GM19438 (cell line): Measurements from ENCODE around the gene OBSL1.

Source experiments
- ATAC-seq: cut with Tn5 transposase; IDR thresholded peaks from one replicate; pipeline ENCODE4 v1.9.1; 2021; ENCODE audit warnings: low read depth; ENCODE audit not compliant: unreplicated experiment

OBSL1 gene

DNA sequence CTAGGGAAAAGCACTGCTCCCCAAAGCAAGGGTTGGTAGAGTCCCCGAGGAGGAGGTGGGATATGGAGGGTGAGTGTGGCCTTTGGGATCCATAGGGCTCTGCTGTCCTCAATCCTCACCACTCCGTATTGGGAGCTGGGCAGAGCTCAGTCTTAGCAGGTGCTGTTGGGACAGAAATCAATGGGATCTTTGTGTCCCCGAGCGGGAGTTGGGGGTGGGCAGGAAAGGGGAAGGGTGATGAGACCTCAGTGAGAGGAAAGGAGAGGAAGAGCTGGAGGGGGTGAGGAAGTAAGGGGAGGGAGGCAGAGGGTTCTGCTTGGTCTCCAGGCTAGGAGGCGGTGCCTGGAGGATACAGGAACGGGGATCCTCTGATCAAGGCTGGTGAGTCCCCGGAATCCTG, 54.5 kb downstream of the OBSL1 start:
- no peak for ATAC-seq

DNA sequence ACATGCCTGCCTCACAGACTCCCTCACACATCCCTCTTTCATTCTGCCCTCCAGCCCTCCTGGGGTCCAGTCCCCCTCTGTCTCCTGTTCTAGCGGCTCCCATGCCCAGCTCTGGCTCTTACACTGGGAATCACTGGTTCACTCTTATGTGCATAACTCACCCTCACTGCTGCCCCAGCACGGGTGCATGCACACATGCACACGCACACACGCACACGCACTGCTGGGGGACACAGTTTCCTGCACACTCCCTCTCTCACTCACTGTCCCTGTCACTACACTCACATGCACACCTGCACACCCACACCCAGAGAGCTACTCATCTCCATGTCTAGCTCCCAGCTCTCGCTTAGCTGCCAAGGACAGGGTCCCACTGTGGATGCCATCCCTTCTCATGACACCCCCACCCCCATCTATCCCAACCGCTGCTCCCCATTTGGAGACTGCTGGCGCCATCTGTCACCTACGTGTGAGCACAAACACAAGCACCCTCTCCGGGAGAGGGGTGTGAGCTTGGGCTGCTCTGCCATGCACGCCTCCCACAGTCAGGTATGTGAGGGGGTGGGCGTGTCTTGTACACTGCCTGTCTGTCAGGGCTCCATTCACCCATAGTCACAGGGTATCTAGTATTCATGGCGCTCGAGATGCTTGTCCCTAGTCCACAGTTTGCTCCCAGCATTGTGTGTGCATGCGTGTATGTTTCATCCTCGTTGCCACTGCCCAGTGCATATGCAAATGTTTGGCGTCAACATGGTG, 55.3 kb downstream of the OBSL1 start:
- ATAC-seq: no peak

DNA sequence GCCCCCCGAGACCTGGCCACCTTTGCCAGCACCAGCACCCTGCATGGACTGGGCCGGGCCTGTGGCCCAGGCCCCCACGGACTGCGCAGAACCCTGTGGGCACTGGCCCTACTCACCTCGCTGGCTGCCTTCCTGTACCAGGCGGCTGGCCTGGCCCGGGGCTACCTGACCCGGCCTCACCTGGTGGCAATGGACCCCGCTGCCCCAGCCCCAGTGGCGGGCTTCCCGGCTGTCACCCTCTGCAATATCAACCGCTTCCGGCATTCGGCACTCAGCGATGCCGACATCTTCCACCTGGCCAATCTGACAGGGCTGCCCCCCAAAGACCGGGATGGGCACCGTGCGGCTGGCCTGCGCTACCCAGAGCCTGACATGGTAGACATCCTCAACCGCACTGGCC, 56.5 kb downstream of the OBSL1 start:
- no peak for ATAC-seq

DNA sequence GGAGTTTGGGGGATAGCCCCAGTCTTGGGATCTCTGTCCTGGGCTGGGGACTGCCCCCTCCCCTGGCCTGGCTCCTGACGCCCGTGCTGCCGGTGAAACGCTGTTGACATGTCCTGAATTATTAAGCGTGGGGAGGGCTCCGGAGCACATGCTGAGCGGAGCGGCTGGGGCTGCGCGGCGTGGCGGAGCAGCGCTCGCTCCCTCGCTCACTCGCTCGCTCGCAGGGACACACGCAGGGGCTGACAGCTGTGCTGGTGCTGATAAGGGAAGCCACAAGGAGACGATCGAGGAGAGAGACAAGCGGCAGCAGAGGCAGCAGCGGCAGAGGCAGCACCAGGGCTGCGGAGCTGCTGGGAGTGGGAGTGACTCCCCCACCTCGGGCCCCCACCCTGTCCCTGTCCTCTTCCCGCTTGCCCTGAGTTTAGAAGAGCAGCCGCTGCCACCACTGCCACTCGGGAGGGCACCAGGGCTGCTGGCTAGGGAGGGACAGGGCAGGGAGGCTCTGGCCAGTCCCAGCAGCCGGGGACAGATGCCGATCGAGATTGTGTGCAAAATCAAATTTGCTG, 57.1 kb downstream of the OBSL1 start, which contains the start of gene ASIC4:
TSS of gene ASIC4 (plus strand) at position 287 of the 566 bp plus-strand sequence. CDS start at position 530, 243 bp downstream.
- no peak for ATAC-seq

DNA sequence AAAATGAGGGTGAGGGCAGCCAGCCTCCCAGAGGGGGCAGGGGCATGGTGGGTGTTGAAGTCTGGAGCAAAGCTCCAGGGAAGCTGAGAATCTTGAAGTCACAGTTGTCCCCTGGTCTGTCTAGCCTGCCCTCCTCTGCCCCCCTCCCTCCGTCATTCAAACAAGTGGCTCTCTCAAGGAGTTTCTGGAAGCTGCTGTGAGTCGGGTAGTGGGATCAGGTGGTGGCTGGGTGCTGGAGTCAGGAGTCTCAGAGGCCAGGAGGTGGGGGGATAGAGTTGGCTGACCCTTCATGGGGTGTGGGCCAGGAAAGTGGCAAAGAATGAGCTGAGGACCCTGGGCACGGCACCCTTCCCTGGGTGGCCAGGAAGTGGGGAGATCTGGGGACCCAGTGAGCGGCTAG, 57.6 kb downstream of the OBSL1 start:
- ATAC-seq: no peak

DNA sequence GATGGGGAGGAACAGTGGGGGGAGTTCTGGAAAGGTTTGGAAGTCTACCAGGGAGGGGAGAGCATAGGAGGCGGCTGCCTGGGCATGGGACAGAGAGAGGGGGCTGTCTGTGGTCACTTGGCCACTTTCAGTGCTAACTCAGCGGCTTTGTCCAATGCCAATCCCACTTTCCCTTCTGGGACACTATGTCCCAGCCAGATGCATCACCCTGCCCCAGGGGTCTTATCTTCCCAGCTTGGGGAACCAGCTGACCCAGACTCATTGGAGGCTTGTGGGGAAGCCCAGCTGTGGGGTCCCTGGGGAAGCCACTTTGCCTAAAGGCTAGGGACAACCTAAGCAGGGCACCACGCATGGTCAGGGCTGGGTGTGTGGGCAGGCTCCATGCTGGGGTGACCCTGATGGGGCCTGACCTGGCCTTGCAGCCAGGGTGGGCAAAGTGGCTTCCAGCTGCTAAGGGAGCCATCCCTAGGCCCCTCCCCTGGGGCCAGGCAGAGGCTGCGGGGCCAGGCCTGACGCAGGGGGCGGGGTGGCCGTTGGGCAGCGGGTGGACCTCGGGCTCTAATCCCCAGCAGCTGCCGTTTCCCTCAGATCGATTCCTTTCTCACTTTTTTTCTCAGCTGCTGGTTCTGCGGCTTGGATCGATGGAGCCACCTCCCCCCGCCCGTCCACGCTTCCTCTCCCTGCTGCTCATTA, 58.7 kb downstream of the OBSL1 start:
- no peak for ATAC-seq

DNA sequence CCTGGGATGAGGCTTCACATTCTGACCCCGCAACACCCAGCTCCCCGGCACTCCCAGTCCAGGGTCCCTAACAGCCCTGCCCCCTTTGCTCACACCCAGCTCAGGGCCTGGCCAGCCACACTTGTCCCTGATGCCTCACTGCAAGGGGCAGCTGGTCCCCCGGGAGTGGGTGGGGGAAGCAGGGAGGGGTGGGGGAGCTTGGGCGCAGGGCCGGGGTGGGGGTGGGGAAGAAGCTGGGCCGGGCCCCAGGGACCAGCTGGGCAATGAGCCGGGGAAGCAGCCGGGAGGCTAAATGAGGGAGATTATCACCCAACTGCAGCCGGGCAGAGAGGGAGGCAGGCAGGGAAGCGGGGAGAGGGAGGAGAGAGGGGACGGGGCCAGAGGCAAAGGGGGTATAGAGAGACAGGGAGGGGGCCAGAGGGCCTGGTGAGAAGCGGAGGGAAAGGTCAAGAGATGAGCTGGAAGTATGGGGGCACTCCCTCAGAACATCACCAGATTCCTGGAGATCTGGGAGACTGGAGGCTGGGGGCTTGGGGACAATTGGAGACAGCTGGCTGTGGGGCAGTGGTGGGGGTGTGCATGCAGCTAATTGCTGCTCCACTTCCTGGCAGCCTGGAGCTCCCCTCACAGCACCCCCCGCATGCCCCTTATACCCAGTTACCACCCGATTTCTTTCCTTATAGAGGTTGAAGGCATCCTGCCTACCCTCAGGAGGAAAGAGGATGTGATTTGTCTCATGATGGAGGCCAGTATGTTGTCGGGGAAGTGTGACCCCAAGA, 59.6 kb downstream of the OBSL1 start:
- ATAC-seq: no peak

DNA sequence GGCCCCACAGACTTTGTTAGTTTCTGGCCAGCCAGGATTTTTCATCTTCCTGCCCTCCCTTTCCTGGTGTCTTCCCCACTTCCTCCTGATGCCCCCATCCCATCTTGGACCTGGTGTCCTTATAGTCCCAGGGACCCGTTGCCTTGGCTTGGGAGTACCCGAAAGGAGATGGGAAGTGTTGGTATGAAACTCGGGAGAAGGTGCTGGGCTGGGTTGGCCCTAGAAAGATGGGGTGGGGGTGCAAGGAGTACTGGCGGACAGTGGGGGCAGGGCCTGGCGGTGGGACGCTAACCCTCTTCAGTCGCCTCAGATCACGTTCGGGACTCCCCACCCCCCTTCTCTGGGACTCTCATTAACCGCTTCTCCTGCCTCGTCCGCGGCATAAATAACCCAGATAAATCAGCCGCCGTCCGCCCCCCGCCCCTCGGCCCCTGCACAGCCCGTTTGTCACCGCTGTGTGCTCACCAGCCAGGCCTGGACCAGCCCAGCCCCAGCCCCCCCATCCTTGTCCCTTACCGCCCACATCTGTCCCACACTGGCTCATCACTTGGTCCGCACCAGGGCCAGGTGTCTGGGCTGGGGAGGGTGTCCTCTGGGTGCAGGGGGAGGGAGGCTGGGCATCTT, 60.7 kb downstream of the OBSL1 start:
- ATAC-seq: no peak

DNA sequence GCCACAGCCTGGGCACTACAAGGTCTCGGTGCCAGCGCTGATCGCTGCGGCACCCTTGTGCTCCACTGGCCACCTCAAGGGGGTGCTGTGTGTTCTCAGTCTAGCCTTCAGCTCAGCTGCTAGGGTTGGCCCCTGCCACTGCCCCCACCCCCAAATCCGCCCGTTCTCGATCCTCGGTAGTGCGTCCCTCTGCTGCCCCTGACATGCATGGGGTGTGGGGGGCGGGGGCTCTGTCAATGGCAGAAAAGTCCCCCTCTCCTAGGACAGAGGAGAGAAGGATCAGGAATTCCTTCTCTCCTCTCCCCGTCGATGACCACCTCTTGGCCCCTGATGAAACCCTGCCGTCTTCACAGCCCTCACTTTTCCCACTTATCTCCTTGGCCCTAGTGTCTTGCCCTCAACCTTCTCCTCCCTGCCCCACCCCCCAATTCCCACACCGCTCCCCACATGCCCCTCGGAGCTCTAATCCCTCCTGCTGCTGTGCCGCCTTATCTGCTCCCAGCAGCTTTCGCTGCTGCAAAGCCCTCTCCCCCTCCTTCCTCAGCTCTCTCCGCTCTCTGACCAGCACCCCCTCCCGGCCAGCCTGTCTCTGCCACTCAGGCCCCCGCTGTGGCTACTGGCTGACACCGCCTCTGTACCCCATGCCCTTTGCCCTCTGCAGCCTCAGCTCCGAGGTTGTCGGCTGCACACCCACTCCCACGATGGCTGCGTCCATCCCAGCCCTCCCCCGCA, 61.4 kb downstream of the OBSL1 start:
- peak; percentile 74 for ATAC-seq

DNA sequence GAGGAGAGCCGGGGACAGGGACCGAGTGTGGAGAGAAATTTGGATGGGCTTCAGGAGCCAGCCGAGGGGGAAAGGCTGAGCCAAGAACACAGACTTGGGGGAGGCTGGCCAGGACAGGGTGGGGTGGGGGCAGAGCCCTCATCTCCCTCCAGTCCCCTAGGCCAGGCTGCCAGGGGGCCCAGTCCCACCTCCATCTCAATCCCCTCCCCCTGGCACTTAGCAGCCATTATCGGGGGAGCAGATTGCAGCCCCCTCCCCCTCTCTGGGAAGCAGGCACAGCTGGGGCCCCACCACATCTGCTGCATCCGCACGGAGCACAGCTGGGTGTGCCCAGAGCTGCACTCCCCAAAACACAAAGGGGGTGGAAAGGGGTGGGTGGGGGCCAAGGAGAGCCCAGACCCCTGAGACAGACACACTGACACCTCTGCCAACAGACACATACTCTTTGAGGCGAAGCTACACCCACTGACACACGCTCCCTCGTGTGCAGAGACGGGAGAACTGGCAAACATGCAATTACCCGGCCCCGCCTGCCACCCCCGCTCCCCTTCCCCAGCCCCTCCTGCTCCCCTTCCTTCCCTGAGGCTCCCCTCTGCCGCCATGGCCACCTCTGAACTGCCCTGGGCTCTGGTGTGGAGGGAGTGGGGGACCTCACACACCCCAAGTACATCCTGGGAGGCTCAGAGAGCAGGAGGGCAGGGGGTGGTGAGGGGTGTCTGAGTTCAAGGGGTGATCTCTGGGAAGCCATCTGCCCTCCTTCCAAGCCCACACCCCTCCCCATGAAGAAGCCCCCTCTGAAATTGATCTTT, 62.2 kb downstream of the OBSL1 start:
- peak; percentile 21 for ATAC-seq

DNA sequence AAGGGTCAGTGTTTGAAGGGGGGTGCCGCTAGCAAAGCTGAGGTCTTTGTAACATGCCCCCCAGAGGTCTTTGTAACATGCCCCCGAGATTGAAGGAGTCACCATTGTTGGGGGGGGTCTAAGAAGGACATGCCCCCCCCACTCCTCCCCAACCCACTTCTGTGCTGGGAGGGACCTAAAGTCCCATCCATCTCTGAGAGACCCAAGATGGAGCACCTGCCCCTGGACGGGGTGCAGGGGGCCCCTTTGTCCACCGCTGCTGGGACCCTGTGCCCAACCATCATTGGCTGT, 63.0 kb downstream of the OBSL1 start:
- ATAC-seq: no peak

DNA sequence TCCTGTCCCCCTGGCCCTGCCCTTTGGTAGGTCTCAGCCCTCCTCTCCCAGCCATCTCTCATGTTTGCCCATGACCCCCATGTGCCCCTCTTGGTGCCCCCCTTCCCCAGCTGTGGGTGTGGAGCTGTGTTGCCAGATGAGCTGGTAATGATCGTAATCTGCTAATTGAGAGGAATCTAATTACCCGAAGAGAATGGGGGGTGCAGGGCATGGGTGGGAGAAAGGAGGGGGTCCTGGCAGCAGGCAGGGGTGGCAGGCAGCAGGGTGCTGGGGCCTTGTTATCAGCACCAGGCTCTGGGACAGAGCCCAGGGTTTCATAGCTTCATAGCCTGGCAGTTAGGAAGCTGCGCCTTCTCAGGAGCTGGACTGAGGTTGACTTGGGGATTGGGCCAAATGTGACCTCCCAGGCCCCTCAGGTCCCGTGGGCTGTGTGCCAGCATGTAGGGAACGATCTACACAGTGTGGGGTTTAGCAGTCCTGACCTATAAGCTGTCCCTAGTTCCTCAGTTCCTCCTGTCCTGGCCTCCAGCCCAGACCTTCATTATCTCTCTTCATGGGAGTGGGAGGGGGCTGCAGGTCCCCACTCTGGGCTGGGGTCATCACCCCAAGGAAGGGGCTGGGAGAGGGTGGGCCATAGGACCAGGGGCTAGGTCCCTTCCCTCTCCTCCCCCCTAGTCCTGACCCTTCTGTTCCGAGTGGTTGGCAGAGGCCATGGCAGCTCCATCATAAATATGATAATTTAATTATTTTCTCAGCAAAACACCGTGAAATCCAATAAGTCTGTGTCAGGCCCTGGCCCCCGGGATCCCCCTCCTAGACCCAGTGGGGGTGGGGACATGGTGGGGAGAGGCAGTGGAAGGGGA, 63.5 kb downstream of the OBSL1 start:
- no peak for ATAC-seq

DNA sequence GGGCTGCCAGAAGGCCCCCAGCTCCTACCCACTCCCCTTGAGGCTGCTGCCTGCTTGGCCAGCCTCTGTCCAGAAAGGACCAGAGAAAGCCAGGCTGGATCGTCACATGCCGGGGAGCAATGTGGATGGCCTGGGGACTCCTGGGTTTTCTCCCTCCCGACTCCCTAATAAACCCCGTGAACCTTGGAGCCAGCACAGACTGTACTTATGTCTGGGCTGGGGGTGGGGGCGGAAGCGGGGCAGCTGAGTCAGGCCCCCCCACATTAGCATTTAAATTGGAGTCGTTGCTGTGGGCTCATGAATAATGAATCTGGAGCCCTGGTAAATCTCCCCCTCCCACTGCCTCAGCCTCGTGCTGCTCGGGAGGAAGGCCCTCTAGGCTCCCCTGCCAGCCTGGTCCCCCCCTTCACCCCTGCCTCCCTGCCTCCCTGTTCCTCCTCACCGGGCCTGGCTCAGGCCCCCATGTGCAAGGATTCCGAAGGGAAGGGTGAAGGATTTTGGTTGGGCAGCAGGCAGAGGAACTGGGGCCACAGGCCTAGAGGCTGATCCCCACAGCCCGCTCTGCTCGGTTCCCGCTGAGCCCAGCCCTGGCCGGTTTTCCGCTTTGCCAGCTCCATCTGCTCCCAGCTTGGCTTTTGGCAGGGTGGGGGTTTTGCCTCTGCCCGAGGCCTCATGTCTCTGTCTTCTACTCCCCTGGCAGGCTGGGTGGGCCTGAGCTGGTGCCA, 64.4 kb downstream of the OBSL1 start:
- ATAC-seq: no peak

DNA sequence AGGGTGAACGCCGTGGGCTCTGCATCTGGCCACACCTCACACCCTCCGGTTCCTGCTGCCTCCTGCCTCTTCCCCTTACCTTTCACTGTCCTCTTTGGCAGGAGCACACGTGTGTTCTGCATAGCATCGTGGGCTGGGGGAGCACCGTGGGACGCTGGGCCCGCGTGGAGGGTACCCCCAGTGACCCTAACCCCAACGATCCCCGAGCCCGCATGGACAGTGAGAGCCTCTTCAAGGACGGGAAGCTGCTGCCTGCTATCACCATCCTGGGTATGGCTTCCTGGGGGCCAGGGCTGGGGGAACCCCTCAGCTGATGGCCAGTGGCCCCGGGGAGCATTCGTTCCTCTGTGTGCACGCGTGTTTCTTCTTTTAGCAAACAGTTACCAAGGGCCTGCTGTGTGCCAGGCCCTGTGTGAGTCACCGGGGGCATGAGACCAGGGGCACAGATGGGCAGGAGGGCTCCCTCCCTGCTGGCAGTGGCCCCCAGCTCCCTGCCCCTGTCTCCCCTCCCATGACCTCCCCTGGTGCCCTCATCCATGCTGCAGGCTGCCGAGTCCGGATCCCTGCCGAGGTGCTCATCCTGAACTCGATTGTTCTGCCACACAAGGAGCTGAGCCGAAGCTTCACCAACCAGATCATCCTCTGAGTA, 65.1 kb downstream of the OBSL1 start:
- ATAC-seq: no peak

DNA sequence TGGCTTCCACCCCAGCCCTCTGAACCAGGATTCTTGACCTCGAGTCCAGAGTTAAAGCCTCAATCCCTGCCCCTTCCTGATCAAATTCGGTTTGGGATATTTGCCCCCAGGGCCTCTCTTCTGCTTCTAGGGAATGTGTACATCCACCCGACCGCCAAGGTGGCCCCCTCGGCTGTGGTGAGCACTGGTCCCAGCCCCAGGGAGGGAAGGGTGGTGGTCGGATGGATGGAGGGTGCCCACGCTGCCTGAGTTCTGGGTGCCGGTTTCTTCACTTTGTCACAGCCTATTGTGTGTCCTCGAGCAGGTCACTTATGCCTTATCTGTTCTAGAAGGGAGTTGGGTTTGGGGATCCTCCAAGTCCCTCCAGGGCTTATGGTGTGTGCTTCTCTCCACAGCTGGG, 65.8 kb downstream of the OBSL1 start:
- ATAC-seq: no peak

DNA sequence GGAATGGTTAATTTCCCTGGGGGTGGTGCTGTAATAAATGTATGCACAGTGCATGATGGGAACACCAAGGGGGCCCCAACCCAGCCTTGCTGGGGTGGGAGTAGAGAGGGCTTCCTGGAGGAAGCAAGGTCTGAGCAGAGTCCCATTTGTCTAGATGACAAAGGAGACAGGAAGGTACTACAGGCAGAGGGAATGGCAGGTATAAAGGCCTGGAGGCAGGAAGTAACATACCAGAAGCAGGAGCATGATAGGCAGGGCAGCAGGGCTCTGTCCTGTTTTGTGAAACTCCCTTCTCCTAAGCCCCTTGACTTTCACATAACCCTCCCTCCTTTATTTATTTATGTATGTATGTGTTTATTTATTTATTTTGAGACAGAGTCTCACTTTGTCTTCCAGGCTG, 68.7 kb downstream of the OBSL1 start:
- no peak for ATAC-seq

DNA sequence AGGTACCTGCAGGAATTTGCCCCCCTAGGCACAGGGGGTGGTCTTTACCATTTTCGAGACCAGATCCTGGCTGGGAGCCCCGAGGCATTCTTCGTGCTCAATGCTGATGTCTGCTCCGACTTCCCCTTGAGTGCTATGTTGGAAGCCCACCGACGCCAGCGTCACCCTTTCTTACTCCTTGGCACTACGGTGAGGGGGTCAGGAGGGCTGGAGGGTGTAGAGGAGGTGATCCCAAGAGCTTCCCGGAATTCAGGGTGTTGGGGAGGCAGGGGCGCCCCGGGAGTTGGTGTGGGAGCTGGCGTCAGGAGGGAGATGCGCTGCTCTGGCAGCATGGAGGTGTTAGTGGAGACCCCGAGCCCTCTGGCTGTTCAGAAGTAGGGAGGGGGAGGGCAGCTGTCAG, 69.5 kb downstream of the OBSL1 start:
- no peak for ATAC-seq
